CD4-positive, alpha-beta T cell treated with Interleukin-2 at 100 ng/mL for 4 hours (primary cell): Measurements from ENCODE around the gene CHST8.

Source experiments
- DNase-seq: peaks from one replicate; pipeline ENCODE4 v3.0.0-alpha.2; 2020; ENCODE audit warnings: low spot score

CHST8 gene

GRCh38 chr19:33737681-33738371, 116.1 kb downstream of the CHST8 start:
- no peak for DNase-seq

- DNase-seq, result no peak
Measured at GRCh38 chr19:33740811-33741396, 119.2 kb downstream of the CHST8 start.

- DNase-seq, result no peak
Measured at GRCh38 chr19:33745297-33745696, 123.5 kb downstream of the CHST8 start.

- no peak for DNase-seq
Measured at GRCh38 chr19:33746159-33746558, 124.4 kb downstream of the CHST8 start.

GRCh38 chr19:33747273-33747672, 125.5 kb downstream of the CHST8 start:
- DNase-seq, result no peak

- no peak for DNase-seq
Measured at GRCh38 chr19:33748231-33748630, 126.5 kb downstream of the CHST8 start.

- no peak for DNase-seq
Measured at GRCh38 chr19:33749016-33749415, 127.3 kb downstream of the CHST8 start.

GRCh38 chr19:33749619-33750175, 127.9 kb downstream of the CHST8 start:
- DNase-seq, result no peak

- DNase-seq, result no peak
Measured at GRCh38 chr19:33750587-33751435, 129.1 kb downstream of the CHST8 start.

- DNase-seq, result no peak
Measured at GRCh38 chr19:33751436-33751770, 129.7 kb downstream of the CHST8 start.

- no peak for DNase-seq
Measured at GRCh38 chr19:33752018-33752800, 130.5 kb downstream of the CHST8 start.

- no peak for DNase-seq
Measured at GRCh38 chr19:33752945-33753344, 131.2 kb downstream of the CHST8 start.

- DNase-seq, result no peak
Measured at GRCh38 chr19:33754361-33754760, 132.6 kb downstream of the CHST8 start.

- no peak for DNase-seq
Measured at GRCh38 chr19:33755099-33756035, 133.6 kb downstream of the CHST8 start.

- DNase-seq, result no peak
Measured at GRCh38 chr19:33756177-33756576, 134.4 kb downstream of the CHST8 start.

- DNase-seq, result no peak
Measured at GRCh38 chr19:33758541-33759013, 136.8 kb downstream of the CHST8 start.

- no peak for DNase-seq
Measured at GRCh38 chr19:33759356-33759755, 137.6 kb downstream of the CHST8 start.

GRCh38 chr19:33763633-33764371, 142.0 kb downstream of the CHST8 start:
- no peak for DNase-seq

GRCh38 chr19:33766623-33767022, 144.9 kb downstream of the CHST8 start:
- no peak for DNase-seq

GRCh38 chr19:33767898-33768413, 146.2 kb downstream of the CHST8 start:
- DNase-seq, result no peak
